Lung (tissue), 12 donors: Measurements from ENCODE around the gene MYOG. TPM values are rescaled to one million over a fixed set of nuclear protein-coding genes. Genes with fewer than 3 reads are reported as not detected.

Experiments used
- ATAC-seq: fragments of 200-7000 bp; cut with Tn5 transposase; one replicate; pipeline ENCODE4 v1.9.1; 2020; ENCODE audit warnings: moderate number of reproducible peaks; ENCODE audit not compliant: insufficient read depth, low FRiP score
- DNase-seq, 3 donors: peaks; one replicate each; pipeline ENCODE4 v3.0.0-alpha.2; 2013 to 2017
- H3K27ac ChIP-seq, 2 donors: one replicate each; pipeline ENCODE4 v1.5.1; 2013; ENCODE audit warnings: mild to moderate bottlenecking in 2 of 2, moderate library complexity in 2 of 2, control low read depth in 1 of 2, inconsistent platforms in 1 of 2, low read depth in 1 of 2, low read length in 1 of 2
- H3K27me3 ChIP-seq, 3 donors: one replicate each; pipeline ENCODE4 v1.5.1; 2013; ENCODE audit warnings: low read length in 2 of 3; ENCODE audit not compliant: control insufficient read depth in 3 of 3, insufficient read depth in 3 of 3
- H3K36me3 ChIP-seq, 4 donors: one replicate each; pipeline ENCODE4 v1.5.1; 2013; ENCODE audit warnings: low read length in 4 of 4, mild to moderate bottlenecking in 1 of 4, moderate library complexity in 1 of 4; ENCODE audit not compliant: control insufficient read depth in 4 of 4, insufficient read depth in 4 of 4
- H3K4me1 ChIP-seq, 5 donors: one replicate each; pipeline ENCODE4 v1.5.1; 2013; ENCODE audit warnings: low read length in 5 of 5, mild to moderate bottlenecking in 2 of 5, moderate library complexity in 1 of 5; ENCODE audit not compliant: control insufficient read depth in 5 of 5, insufficient read depth in 5 of 5
- H3K4me3 ChIP-seq: one replicate; pipeline ENCODE4 v1.5.1; 2013; ENCODE audit warnings: mild to moderate bottlenecking, control low read depth, moderate library complexity
- H3K9ac ChIP-seq, 2 donors: one replicate each; pipeline ENCODE4 v1.5.1; 2013; ENCODE audit warnings: low read length in 2 of 2, control low read depth in 1 of 2; ENCODE audit not compliant: insufficient read depth in 1 of 2
- H3K9me3 ChIP-seq, 4 donors: one replicate each; pipeline ENCODE4 v1.5.1; 2013; ENCODE audit warnings: low read length in 3 of 4, mild to moderate bottlenecking in 1 of 4, moderate library complexity in 1 of 4; ENCODE audit not compliant: control insufficient read depth in 4 of 4, insufficient read depth in 3 of 4
- WGBS, 2 donors: extraction: QIAGEN DNeasy Blood & Tissue Kit; methylation state at CpG; one replicate each; pipeline ENCODE4 v1.1.7; 2013; 5-methylcytosine and 5-hydroxymethylcytosine counted together
- polyA plus RNA-seq, 2 donors: library from polyadenylated mRNA; stranded (reverse); fragments of 200-250 nt; gene quantifications; one replicate each; pipeline ENCODE4 v1.2.1, GENCODE V29; 2013
- total RNA-seq, 2 donors: library from RNA; depleted of rRNA in 1 of 2; stranded (reverse); fragments of >200 nt in 1 of 2; gene quantifications; one replicate each; pipeline ENCODE4 v1.2.1, GENCODE V29; 2014 to 2021
- TF ChIP-seq, protein P1 (sequence below): IDR thresholded peaks from 2 replicates; pipeline ENCODE4 v1.5.1; 2012; ENCODE audit warnings: mild to moderate bottlenecking; ENCODE audit errors: control extremely low read depth, extremely low read depth
- donor health status: control.
- donor health status: control.
- donor health status: Bipolar disorder and iron deficiency.
- donor health status: healthy.
- donor health status: DM: yes; HTN: yes; CAD: no.

MYOG gene
- total and polyA plus RNA-seq, 4 donors: not detected

GRCh38 chr1:203048555-203049051 lies 37.2 kb downstream of the MYOG start:
- ATAC-seq (no peak), DNase-seq (peak; percentile 20 to 43 (median 32))
- Histone ChIP-seq H3K27me3 (no peaks in the 10 kb centered on the region), H3K4me1 (peaks cover 0 to 11% (median 2%) of the 10 kb centered on the region in 5 donors), H3K36me3 (no peaks in the 10 kb centered on the region), H3K4me3 (no peak overlapping the region), H3K9ac (no peak overlapping the region), H3K9me3 (no peaks in the 10 kb centered on the region), H3K27ac (no peak overlapping the region)
- WGBS, 2 donors: 80 to 86% methylated on average over 23 of the region's 23 CpGs
- TF ChIP-seq, protein P1, sequence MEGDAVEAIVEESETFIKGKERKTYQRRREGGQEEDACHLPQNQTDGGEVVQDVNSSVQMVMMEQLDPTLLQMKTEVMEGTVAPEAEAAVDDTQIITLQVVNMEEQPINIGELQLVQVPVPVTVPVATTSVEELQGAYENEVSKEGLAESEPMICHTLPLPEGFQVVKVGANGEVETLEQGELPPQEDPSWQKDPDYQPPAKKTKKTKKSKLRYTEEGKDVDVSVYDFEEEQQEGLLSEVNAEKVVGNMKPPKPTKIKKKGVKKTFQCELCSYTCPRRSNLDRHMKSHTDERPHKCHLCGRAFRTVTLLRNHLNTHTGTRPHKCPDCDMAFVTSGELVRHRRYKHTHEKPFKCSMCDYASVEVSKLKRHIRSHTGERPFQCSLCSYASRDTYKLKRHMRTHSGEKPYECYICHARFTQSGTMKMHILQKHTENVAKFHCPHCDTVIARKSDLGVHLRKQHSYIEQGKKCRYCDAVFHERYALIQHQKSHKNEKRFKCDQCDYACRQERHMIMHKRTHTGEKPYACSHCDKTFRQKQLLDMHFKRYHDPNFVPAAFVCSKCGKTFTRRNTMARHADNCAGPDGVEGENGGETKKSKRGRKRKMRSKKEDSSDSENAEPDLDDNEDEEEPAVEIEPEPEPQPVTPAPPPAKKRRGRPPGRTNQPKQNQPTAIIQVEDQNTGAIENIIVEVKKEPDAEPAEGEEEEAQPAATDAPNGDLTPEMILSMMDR: no peak

DNA sequence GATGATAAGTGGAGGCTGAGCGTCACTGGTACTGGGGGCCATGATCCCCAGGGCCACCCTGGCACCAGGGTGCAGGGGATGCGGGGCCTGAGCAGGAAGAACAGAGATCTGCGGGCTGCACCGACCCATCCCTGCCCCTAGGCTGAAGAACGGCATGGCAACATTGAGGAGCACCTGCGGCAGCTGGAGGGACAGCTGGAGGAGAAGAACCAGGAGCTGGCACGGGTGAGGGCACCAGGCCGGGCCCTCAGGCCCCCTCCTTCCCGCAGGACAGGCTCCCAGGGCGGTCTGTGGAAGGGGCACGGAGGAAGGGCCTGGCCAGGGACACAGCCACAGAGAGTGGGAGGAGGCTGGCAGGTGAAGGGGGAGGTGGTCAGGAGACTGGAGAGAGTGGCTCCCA lies 37.7 kb downstream of the MYOG start:
- Histone ChIP-seq H3K4me1 (peaks cover 0 to 11% (median 2%) of the 10 kb centered on the region in 5 donors), H3K9me3 (no peaks in the 10 kb centered on the region), H3K36me3 (no peaks in the 10 kb centered on the region), H3K27me3 (no peaks in the 10 kb centered on the region), H3K9ac (no peak overlapping the region), H3K27ac (no peak overlapping the region), H3K4me3 (no peak overlapping the region)
- no peak for DNase-seq
- TF ChIP-seq, protein P1: no peak
- no peak for ATAC-seq
- WGBS, 2 donors: 92 to 96% methylated on average over 11 of the region's 11 CpGs

- no peak for ATAC-seq
- Histone ChIP-seq H3K4me3 (no peak overlapping the region), H3K9ac (no peak overlapping the region), H3K27me3 (no peaks in the 10 kb centered on the region), H3K4me1 (peaks cover 0 to 6% (median 2%) of the 10 kb centered on the region in 5 donors), H3K9me3 (no peaks in the 10 kb centered on the region), H3K27ac (no peak overlapping the region), H3K36me3 (no peaks in the 10 kb centered on the region)
- TF ChIP-seq, protein P1: no peak
- 59 to 67% methylated on average over 15 of the region's 15 CpGs for WGBS, 2 donors
- no peak for DNase-seq
These were observed 38.7 kb downstream of the MYOG start for GRCh38 chr1:203046984-203047630.
